Fibroblast of upper back skin (primary cell): ENCODE measurements around the gene CEP20.
"Not testable (repeated sequence)": the region's sequence is repeated elsewhere in the genome, so short reads cannot be mapped to it uniquely, and the experiment has no call there.

ENCODE experiments used
- DNase-seq: peaks from one replicate; pipeline ENCODE4 v3.0.0-alpha.2; 2013

Gene CEP20, protein sequence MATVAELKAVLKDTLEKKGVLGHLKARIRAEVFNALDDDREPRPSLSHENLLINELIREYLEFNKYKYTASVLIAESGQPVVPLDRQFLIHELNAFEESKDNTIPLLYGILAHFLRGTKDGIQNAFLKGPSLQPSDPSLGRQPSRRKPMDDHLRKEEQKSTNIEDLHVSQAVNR

DNA sequence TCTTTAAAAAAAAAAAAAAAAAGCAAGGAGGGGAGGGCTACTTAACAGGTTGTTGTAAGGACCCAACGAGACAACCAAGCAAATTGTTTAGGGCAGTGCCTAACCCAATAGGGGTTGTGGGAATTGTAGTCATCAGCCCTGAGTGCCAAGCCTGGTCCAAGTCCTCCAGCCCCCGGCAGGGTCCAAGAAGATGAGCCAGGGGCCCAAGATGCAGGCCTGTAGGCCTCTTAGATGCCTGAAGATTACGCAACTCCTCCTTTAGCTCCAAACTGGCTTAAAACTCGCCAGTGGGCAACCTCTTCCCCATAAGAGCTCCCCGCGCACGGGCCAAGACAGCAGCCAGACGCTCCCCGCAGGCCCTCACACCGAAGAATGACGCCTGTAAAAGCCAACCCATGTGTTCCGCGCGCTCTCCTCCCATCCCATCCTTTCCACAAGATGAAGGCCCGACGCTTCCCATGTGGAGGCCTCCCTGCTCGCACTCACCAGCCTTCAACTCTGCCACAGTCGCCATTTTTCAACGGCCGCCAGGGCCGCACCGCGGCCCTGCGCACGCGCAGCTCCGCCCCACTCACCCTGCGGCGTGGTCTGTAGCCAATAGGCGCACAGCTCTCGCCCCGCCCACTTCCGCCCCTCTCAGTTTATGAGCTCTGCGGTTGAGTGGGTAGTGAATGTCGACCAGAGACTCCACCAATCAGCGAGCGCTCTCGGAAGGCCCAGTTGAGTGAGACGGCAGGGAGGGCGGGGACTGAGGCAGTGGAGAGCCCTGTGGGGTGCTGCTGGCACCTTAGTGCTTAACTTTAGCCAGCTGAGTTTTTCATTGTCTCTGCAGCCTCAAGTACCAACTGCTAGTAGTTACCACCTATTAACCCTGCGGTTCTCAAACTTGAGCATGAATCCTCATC is at the start of gene CEP20:
TSS of gene CEP20 (minus strand) at position 532 of the 905 bp plus-strand sequence. CDS start at position 514, 18 bp downstream.
- DNase-seq, result peak; percentile 99

DNA sequence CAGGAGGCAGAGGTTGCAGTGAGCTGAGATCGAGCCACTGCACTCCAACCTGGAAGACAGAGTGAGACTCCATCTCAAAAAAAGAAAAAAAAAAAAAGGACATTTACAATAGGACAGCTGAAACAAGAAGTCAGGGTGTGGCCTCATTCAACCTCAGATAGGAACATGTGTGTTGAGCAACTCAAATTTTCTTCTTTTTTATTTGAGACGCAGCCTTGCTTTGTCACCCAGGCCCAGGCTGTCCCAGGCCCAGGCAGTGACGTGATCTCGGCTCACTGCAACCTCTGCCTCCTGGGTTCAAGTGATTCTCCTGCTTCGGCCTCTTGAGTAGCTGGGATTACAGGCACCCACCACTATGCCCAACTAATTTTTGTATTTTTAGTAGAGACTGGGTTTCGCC is 48.4 kb upstream of the CEP20 start:
- DNase-seq, result not testable (repeated sequence)

DNA sequence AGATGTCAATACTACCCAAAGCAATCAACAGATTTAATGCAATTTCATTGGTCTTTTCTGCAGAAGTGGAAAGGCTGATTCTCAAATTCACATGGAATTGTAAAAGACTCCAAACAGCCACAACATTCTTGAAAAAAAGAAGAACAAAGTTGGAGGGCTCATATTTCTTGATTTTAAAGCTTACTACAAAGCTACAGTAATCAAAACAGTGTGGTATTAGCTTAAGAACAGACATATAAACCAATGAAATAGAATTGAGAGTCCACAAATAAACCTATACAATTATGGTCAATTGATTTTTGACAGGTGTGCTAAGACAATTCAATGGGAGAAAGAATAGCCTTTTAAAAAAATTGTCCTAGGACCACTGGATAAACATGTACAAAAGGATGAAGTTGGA is 46.6 kb upstream of the CEP20 start:
- DNase-seq, result no peak

DNA sequence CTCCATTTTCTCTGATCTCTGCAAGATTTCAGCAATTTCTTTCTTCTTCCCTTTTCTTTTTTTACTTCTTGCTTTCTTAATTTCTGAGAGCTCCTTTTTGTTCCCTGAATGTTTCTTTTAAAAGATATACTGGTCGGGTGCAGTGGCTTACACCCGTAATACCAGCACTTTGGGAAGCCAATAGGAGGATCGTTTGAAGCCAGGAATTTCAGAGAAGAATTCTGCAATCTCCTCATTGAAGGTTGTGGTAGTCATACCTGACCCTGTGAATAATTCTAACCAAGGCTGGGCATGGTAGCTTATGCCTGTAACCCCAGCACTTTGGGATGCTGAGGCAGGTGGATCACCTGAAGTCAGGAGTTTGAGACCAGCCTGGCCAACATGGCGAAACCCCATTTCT is 45.4 kb upstream of the CEP20 start:
- DNase-seq, result no peak

DNA sequence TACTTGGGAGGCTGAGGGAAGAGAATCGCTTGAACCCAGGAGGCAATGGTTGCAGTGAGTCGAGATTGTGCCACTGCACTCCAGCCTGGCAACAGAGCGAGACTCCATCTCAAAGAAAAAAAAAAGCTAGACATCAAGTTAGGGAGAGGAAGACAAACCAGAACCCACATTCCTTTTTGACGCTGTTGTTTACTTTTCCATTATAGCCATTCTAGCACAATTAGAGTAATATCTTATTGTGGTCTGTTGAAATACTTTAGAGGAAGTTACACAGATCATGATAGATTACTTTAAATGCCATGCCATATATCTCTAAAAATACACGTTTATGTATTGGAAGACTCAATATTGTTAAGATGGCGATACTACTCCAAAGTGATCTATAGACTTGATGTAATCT is 44.5 kb upstream of the CEP20 start:
- DNase-seq, result no peak

DNA sequence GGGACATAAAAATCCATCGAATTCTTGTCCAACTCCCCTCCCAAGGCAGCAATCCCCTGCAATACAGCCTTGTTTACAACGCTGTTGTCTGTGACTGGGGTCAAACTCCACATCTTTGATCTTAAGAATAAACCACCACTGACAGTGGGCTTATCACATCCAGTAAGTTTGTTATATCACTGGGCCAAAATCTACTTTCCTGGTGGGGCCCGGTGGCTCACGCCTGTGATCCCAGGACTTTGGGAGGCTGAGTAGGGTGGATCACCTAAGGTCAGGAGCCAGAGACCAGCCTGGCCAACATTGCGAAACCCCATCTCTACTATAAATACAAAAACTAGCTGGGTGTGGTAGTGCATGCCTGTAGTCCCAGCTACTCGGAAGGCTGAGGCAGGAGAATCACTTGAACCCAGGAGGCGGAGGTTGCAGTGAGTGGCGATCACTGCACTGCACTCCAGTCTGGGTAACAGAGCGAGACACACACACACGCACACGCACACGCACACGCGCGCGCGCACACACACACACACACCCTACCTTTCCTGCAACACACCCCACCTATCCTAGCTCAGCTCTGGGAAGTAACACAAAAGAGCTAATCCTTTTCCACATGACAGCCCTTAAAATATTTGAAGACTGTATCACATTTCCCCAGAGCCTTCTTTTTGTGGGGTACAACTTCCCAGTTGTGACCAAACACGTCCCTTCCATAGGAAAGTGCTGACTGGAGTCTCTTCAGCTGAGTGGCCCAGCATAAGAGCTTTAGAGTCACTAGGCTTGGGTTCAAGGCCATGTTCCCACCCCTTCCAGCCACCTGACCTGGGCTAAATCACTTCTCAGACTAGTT is 40.1 kb upstream of the CEP20 start:
- DNase-seq, result no peak

DNA sequence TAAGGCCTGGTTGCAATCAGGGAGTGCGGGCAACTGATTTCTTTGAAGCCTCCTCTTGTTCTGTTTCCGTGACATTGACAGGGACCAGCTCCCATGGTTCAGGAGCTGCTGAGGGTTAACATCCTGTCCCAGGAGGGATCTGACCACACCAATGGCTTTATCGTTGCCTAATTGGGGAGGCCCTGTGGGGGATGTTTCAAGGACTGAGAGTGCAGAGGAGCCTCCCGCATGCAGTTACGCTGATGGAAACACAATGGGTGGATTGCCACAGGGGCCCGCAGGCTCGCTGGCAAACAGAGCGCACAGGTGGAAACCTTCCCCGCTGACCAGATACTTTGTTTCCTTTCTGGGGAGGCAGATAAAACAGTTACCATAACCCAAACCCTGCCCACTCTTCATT is 37.2 kb upstream of the CEP20 start:
- DNase-seq, result no peak

DNA sequence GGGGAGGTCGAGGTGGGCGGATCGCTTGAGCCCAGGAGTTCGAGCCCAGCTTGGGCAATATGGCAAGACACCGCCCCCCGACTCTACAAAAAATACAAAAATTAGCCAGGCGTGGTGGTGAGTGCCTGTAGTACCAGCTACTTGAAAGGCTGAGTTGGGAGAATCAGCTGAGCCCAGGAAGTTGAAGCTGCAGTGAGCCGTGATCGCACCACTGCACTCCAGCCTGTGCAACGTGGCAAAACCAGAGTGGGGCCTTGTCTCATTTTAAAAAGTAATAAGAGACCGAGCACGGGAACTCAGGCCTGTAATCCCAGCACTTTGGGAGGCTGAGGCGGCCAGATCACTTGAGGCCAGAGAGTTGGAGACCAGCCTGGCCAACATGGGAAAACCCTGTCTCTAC is 36.6 kb upstream of the CEP20 start:
- no peak for DNase-seq

DNA sequence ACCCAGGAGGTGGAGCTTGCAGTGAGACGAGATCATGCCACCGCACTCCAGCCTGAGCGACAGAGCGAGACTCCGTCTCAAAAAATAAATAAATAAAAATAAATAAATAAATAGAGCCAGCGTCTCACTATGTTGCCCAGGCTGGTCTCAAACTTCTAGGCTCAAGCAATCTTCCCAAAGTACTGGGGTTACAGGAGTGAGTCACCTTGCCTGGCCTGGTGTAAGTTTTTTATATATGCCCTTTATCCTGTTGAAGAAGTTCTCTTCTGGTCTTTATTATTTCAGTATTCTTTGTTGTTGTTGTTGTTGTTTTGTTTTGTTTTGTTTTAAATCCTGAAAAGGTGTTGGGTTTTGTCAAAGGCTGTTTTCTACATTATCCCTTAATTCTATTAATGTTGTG is 30.9 kb upstream of the CEP20 start:
- no peak for DNase-seq

DNA sequence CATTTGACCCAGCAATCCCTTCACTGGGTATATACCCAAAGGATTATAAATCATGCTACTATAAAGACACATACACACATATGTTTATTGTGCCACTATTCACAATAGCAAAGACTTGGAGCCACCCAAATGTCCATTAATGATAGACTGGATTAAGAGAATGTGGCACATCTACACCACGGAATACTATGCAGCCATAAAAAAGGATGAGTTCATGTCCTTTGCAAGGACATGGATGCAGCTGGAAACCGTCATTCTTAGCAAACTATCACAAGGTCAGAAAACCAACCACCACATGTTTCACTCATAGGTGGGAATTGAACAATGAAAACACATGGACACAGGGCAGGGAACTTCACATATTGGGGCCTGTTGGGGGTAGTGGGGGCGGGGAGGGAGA is 29.9 kb upstream of the CEP20 start:
- DNase-seq, result not testable (repeated sequence)

DNA sequence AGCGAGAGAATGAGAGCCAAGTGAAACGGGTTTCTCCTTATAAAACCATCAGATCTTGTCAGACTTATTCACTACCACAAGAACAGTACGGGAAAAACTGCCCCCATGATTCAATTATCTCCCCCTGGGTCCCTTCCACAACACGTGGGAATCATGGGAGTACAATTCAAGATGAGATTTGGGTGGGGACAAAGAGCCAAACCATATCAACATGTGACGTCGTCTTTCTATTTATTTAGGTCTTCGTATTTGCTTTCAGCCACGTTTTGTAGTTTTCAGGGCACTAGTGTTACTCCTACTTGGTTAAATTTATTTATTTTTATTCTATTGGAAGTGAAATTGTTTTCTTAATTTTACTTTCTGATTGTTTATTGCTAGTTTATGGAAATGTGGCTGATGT is 27.9 kb upstream of the CEP20 start:
- DNase-seq, result no peak

DNA sequence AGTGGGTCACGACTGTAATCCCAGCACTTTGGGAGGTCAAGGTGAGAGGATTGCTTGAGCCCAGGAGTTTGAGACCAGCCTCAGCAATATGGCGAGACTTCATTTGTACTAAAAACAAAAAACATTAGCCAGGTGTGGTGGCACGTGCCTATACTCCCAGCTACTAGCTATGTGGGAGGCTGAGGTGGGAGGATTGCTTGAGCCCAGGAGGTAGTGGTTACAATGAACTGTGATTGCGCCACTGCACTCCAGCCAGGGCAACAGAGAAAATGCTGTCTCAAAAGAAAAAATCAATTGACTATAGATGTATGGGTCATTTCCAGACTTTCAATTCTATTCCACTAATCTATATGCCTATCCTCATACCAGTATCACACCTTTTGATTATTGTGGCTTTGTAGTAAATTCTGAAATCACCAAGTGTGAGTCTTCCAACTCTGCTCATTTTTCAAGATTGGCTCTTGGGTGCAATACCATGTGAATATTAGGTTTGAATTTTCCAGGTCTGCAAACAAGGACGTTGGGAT is 27.2 kb upstream of the CEP20 start:
- DNase-seq, result no peak

DNA sequence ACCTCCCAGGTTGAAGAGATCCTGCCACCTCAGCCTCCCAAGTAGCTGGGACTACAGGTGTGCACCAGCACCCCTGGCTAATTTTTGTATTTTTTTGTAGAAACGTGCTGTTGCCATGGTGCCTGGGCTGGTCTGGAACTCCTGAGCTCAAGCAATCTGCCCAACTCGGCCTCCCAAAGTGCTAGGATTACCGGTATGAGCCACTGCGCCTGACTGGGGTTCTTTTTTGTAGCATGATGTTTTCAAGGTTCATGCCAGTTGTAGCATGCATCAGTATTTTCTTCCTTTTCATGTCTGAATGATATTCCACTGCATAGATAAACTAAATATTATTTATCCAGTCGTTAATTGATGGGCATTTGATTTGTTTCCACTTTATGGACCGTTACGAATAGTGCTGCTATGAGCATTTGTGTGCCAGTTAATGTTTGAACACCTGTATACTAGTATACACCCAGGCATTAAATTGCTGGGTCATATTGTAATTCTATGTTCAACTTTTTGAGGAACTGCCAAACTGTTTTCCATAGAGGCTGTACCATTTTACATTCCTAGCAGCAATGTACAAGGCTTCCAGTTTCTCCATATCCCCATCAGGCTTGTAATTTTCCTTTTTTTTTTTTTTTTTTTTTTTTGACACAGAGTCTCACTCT is 24.8 kb upstream of the CEP20 start:
- no peak for DNase-seq

DNA sequence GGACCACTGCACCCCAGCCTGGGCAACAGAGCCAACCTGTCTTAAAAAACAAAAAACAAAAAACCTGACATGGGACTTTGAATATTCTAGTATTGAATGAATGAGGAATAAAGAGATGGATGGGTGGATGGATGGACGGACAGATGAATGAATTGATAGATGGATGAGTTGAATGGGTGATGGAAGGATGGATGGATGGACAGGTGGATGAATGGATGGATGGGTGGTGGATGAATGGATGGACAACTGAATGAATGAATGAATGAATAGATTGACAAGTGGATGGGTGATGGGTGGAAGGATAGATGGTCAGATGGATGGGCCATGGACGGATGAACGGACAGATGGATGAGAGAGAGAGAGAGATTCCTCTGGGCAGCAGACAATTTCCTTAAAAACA is 22.8 kb upstream of the CEP20 start:
- no peak for DNase-seq

DNA sequence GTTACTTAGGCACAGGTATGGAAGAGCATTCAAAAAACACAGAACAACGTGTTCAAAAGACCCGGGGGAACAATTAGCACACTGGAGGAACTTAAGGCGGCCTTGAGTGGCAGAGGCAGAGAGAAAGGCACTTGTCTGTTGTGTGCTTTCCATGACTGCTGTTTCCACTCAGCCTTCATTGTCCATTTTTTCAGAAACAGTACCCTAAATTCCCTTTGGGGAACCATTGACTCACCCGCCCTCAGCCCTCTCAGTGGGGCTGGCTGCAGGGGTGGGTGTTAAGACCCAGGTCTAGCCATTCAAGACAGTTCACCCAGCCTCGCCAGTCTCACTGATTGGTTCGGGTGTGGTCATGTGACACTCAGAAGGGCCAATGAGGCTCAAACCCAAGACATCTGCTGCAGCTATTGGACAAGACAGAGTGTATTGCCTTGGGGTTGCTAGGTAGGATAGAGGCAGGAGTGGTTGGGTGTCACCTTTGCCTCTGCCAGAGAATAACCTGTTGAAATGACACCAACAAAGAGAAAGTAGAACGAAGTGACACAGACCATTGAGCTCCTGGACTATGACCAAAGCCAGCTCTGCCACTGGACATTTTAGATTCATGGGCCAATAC is 19.6 kb upstream of the CEP20 start:
- peak; percentile 8 for DNase-seq

DNA sequence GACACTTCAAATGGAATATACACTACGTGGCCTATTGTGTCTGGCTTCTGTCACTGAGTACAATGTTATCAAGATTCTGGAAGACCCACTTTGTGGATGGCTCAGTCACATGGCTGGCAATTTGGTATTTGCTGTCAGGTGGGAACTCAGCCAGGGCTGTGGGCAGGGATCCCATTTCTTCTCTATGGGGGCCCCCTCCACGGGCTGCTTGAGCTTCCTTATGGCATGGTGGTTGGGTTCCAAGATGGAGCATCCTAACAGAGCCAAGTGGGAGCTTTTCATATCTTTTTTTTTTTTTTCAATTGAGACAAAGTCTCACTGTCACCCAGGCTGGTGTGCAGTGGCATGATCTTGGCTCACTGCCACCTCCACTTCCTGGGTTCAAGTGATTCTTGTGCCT is 18.0 kb upstream of the CEP20 start:
- DNase-seq, result no peak

DNA sequence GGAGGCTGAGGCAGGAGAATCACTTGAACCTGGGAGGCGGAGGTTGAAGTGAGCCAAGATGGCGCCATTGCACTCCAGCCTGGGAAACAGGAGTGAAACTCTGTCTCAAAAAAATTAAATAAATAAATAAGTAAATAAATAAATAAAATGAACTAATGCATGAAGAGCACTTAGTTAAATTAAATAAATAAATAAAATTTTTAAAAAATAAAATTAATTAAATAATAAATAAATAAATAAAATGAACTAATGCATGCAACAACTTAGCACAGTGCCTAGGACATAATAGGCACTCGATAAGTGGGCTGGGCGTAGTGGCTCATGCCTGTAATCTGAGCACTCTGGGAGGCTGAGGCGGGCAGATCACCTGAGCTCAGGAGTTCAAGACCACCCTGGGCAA is 15.6 kb upstream of the CEP20 start:
- DNase-seq, result no peak

DNA sequence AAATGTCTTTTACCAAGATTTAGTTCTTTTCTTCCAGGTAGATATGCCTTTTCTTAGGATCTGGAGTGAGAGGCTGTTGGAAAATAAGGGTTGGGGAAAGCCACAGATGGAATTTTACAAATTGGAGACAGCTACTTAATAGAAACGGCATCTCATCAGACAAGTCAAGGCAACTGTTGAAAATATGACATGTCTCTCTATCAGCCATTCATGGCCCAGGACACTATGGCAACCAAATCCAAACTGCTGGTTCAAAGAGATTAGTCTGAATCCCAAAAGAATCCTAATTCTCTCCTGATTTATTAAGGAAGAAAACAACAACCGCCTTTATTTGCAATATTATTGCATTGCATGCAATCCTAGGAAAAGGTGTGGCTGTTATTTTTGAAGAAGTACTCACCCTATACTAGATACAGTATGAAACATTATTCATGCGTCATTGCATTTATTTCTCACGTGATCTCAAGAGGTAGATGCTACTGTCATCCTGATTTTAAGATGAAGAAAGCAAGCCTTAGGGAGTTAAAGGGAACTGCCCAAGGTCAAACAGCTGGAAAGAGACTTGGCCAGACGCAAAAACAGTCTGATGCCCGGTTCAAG is 12.6 kb upstream of the CEP20 start:
- DNase-seq, result no peak

DNA sequence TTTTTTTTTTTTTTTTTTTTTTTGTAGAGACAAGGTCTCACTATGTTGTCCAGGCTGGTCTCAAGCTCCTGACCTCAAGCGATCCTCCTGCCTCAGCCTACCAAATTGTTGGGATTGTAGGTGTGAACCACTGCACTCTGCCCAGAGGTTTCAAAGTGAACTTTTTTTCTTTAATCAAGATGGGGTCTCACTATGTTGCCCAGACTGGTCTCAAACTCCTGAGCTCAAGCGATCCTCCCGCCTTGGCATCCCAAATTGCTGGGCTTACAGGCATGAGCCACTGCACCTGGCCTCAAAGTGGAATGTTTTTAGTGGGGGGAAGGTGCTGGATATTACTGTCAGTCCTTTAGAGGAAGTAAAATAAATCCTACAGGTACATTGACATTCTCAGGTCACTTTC is 12.0 kb upstream of the CEP20 start:
- DNase-seq, result no peak

DNA sequence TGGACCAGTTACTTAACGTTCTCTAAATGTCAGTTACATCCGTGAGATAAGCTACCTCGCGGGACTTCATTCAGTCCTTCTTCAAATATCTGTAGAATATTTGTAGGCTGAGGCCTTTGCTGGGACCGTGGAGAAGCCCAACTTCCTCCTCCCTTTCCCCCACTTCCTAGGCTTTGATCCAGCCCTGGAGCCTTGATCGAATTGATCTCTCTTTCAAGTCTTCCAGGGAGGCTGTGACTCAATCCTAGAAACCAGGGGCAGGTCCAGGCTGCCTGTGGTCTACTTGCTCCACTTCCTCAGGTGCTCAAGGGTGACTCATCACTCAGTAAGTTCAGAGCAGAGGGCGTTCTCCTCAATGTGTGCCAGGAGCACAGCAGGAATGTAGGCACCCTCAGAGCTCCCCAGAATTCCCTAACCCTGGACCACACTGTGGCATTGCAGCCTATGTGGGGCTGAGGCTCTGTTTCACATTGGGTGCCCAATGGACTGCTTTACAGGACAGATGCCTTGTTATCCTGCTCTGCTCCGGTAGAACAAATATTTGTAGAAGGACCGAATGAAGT is 11.2 kb upstream of the CEP20 start:
- DNase-seq, result peak; percentile 96

DNA sequence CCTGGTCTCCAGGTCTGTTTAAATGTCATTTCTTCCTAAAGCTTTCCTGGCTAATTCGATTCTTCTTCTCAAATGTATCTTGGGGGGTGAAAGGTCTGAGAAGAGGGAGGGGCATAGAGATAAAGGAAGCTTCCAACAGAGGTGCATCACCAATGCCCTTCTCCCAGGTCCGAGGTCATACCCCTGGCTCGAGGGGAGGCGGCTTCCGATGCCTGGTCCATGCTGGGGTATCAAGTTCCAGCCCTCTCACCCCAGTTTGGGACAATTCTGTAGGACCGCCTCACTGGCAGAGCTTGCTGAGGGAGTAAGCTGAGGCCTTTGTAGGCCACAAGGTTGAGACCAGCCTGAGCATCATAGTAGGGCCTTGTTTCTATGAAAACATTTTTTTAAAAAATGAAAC is 10.3 kb upstream of the CEP20 start:
- DNase-seq, result no peak

DNA sequence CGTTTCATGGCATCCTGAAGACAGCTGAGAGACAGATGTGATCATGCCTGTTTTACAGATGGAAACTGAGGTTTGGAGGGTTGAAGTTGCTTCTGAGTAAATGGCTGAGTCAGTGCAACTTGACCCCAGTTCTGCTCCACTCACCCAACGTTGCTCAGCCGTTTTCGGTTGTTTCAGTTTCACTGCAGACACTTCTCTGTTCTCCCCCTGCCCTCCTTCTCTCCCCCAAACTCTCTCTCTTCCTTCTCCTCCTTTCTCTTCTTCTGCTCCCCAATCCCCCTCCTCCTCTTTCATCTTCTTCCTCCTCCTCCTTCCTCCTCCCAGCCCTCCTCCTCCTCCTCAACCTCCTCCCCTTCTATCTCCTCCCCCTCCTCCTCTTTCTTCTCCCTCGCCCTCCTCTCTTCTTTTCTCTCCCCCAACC is 9.4 kb upstream of the CEP20 start:
- peak; percentile 59 for DNase-seq
